Lower leg skin (tissue), 4 donors: ENCODE data around the gene FBXO38. TPM values are rescaled to one million over a fixed set of nuclear protein-coding genes. Genes with fewer than 3 reads are reported as not detected.

Source experiments
- DNase-seq, 2 donors: peaks; one replicate each; pipeline ENCODE4 v3.0.0-alpha.2; 2019; ENCODE audit warnings: low spot score in 2 of 2
- H3K4me3 ChIP-seq: fragments of 200-600 bp; sonication (generic); 2 replicates; pipeline ENCODE4 v1.5.1; 2017; ENCODE audit warnings: mild to moderate bottlenecking, low read depth; ENCODE audit not compliant: poor library complexity, severe bottlenecking
- CTCF ChIP-seq, 3 donors: fragments of 450-650 bp; IDR thresholded peaks; one replicate each; pipeline ENCODE4 v1.5.1; 2016; ENCODE audit warnings: antibody characterized with exemption in 3 of 3, mild to moderate bottlenecking in 3 of 3, moderate library complexity in 2 of 3
- POLR2A ChIP-seq, 2 donors: fragments of 450-650 bp; IDR thresholded peaks; one replicate each; pipeline ENCODE4 v1.6.1; 2016 to 2017; ENCODE audit warnings: antibody characterized with exemption in 2 of 2, mild to moderate bottlenecking in 1 of 2, moderate library complexity in 1 of 2
- WGBS, 2 donors: methylation state at CpG; one replicate each; pipeline ENCODE4 v1.1.5; 2018; 5-methylcytosine and 5-hydroxymethylcytosine counted together
- intact Hi-C: fragments of 100-400 bp; cut with DNase I; formaldehyde crosslinking; loops from one replicate; pipeline ENCODE4 v1.15.0; 2023; ENCODE audit warnings: low total_unique reads
- total RNA-seq, 4 donors: library from RNA; depleted of rRNA; stranded (reverse); fragments of >200 nt; gene quantifications; one replicate each; pipeline ENCODE4 v1.1.0, GENCODE V29; 2016

FBXO38 gene
- total RNA-seq, 4 donors from 2014 or later = 31.7 to 76.7 (median 42.1) TPM

GRCh38 chr5:148387325-148387724 is 3.6 kb downstream of the FBXO38 start:
- no peak for DNase-seq
- intact Hi-C loops = no loop called here
- 55 to 67% methylated on average over 3 of the region's 3 CpGs for WGBS, 2 donors
- TF ChIP-seq CTCF (IDR thresholded peaks at IDR 0.05) (no peak), POLR2A (IDR thresholded peaks at IDR 0.05) (no peak)
- H3K4me3 ChIP-seq = no peak overlapping the region

GRCh38 chr5:148388696-148389095 is 4.9 kb downstream of the FBXO38 start:
- intact Hi-C loops = no loop called here
- no peak overlapping the region for H3K4me3 ChIP-seq
- DNase-seq = no peak
- 60 to 64% methylated on average over 1 of the region's 1 CpG for WGBS, 2 donors
- TF ChIP-seq POLR2A (IDR thresholded peaks at IDR 0.05) (no peak), CTCF (IDR thresholded peaks at IDR 0.05) (no peak)

GRCh38 chr5:148390914-148391313 is 7.2 kb downstream of the FBXO38 start:
- intact Hi-C loops = no loop called here
- WGBS, 2 donors = 72 to 75% methylated on average over 5 of the region's 5 CpGs
- TF ChIP-seq POLR2A (IDR thresholded peaks at IDR 0.05) (no peak), CTCF (IDR thresholded peaks at IDR 0.05) (no peak)
- no peak for DNase-seq
- no peak overlapping the region for H3K4me3 ChIP-seq

- no peak for DNase-seq
- no peak overlapping the region for H3K4me3 ChIP-seq
- 73 to 74% methylated on average over 1 of the region's 1 CpG for WGBS, 2 donors
- intact Hi-C loops = no loop called here
- TF ChIP-seq POLR2A (IDR thresholded peaks at IDR 0.05) (no peak), CTCF (IDR thresholded peaks at IDR 0.05) (no peak)
Measured at GRCh38 chr5:148391422-148391821, 7.7 kb downstream of the FBXO38 start.

GRCh38 chr5:148393390-148393741 is 9.6 kb downstream of the FBXO38 start:
- no peak for DNase-seq
- intact Hi-C loops = no loop called here
- WGBS, 2 donors = 70 to 74% methylated on average over 3 of the region's 3 CpGs
- no peak overlapping the region for H3K4me3 ChIP-seq
- TF ChIP-seq CTCF (IDR thresholded peaks at IDR 0.05) (no peak), POLR2A (IDR thresholded peaks at IDR 0.05) (no peak)

GRCh38 chr5:148394587-148395019 is 10.8 kb downstream of the FBXO38 start:
- DNase-seq = no peak
- H3K4me3 ChIP-seq = no peak overlapping the region
- 61 to 72% methylated on average over 3 of the region's 3 CpGs for WGBS, 2 donors
- TF ChIP-seq CTCF (IDR thresholded peaks at IDR 0.05) (no peak), POLR2A (IDR thresholded peaks at IDR 0.05) (no peak)
- intact Hi-C loops = no loop called here
